GM12891 (cell line): Measurements from ENCODE around the gene CEP170.
"Not testable (repeated sequence)": the region's sequence is repeated elsewhere in the genome, so short reads cannot be mapped to it uniquely, and the experiment has no call there.

ENCODE experiments used
- POLR2A ChIP-seq: IDR thresholded peaks from 2 replicates; pipeline ENCODE4 v1.6.1; 2011; ENCODE audit warnings: low read depth, low read length, control low read depth
- POLR2AphosphoS5 ChIP-seq: IDR thresholded peaks from 2 replicates; pipeline ENCODE4 v1.6.1; 2011; ENCODE audit warnings: low read depth, low read length, control low read depth
- POU2F2 ChIP-seq: IDR thresholded peaks from 2 replicates; pipeline ENCODE4 v1.6.1; 2011; ENCODE audit warnings: low read depth, mild to moderate bottlenecking, control low read depth, low read length, moderate library complexity
- SPI1 ChIP-seq: IDR thresholded peaks from 2 replicates; pipeline ENCODE4 v1.6.1; 2011; ENCODE audit warnings: low read depth, low read length, control low read depth
- TAF1 ChIP-seq: IDR thresholded peaks from 2 replicates; pipeline ENCODE4 v1.6.1; 2011; ENCODE audit warnings: low read depth, low read length, control low read depth

DNA sequence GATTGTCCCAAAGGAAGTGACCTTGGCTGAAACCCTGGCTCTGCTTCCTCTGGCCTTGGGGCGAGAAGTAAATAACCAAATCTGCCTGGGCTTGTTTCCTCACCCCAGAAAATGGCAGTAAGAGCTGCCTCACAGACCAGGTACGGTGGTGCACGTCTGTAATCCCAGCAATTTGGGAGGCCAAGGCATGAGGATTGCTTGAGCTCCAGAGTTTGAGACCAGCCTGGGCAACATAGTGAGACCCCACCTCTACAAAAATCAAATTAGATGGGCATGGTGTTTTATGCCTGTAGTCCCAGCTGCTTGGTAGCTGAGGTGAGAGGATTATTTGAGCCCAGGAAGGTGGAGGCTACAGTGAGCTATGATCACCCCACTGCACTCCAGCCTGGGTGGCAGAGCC is 140.3 kb downstream of the CEP170 start:
- not testable (repeated sequence) for TF ChIP-seq TAF1, POLR2A, POLR2AphosphoS5, SPI1, POU2F2
